H1 (cell line): ENCODE measurements around the gene GAS7. TPM values are rescaled to one million over a fixed set of nuclear protein-coding genes. Genes with fewer than 3 reads are reported as not detected.

Source experiments
- RFX5 ChIP-seq: IDR thresholded peaks from 2 replicates; pipeline ENCODE4 v1.6.1; 2011; ENCODE audit warnings: low read depth, low read length, improper control_type of control experiment, borderline replicate concordance
- SIX5 ChIP-seq: IDR thresholded peaks from 2 replicates; pipeline ENCODE4 v1.6.1; 2011; ENCODE audit warnings: mild to moderate bottlenecking, low read depth, low read length
- polyA plus RNA-seq, 7 experiments: library from polyadenylated mRNA; depleted of rRNA in 3 of 7; stranded (reverse) in 5 of 7; unstranded in 2 of 7; fragments of >200 nt in 5 of 7; fragments of 200-250 nt in 2 of 7; gene quantifications; 1 replicate in 5 of 7; 2 replicates in 1 of 7; 4 replicates in 1 of 7; pipeline versions ENCODE4 v1.2.1 to v1.2.3, GENCODE V29; 2011 to 2013; ENCODE audit warnings: missing spikeins in 2 of 7, mixed read lengths in 2 of 7
- total RNA-seq: library from RNA; stranded (reverse); fragmentation: NEBNext Ultra II Directional; extraction: Animal tissue kit (Norgen Biotek cat#: 25700); gene quantifications from 2 replicates; pipeline ENCODE4 v1.2.1, GENCODE V29; 2021

Gene GAS7
- total and polyA plus RNA-seq, 2 of the 8 experiments (the other 6 are each of a cell fraction or from before 2014, with no cell fraction given) = 5.0 to 14.5 TPM

GRCh38 chr17:10075919-10076318 lies 122.5 kb downstream of the GAS7 start (continued):
- TF ChIP-seq SIX5 (no peak), RFX5 (no peak)
